Large intestine (tissue), 3 donors: ENCODE results near the gene MCM8. TPM values are rescaled to one million over a fixed set of nuclear protein-coding genes. Genes with fewer than 3 reads are reported as not detected.

Experiments
- DNase-seq, 2 donors: peaks; one replicate each; pipeline versions ENCODE4 v3.0.0 to v3.0.0-alpha.2; 2013
- H3K27ac ChIP-seq: one replicate; pipeline ENCODE4 v1.5.1; 2013; ENCODE audit warnings: low read length
- H3K27me3 ChIP-seq: 2 replicates; pipeline ENCODE4 v1.6.1; 2013; ENCODE audit warnings: low read length; ENCODE audit not compliant: control insufficient read depth, insufficient read depth
- H3K36me3 ChIP-seq: 2 replicates; pipeline ENCODE4 v1.6.1; 2013; ENCODE audit warnings: low read length; ENCODE audit not compliant: control insufficient read depth, insufficient read depth
- H3K4me1 ChIP-seq: one replicate; pipeline ENCODE4 v1.6.1; 2013; ENCODE audit warnings: low read length; ENCODE audit not compliant: control insufficient read depth, insufficient read depth
- H3K4me3 ChIP-seq: one replicate; pipeline ENCODE4 v1.5.1; 2013; ENCODE audit warnings: low read length
- H3K9me3 ChIP-seq: one replicate; pipeline ENCODE4 v1.6.1; 2013; ENCODE audit warnings: mild to moderate bottlenecking, low read depth, low read length, moderate library complexity; ENCODE audit not compliant: control insufficient read depth
- WGBS: methylation state at CpG from one replicate; pipeline ENCODE4 v1.1.5; 2013; ENCODE audit warnings: low lambda C conversion rate; ENCODE audit not compliant: insufficient coverage; 5-methylcytosine and 5-hydroxymethylcytosine counted together
- polyA plus RNA-seq: library from polyadenylated mRNA; unstranded; fragments of 120-200 nt; gene quantifications from one replicate; pipeline ENCODE4 v1.2.1, GENCODE V29; 2013

MCM8 gene
- polyA plus RNA-seq, 1 donor: 13.1 TPM

GRCh38 chr20:5974531-5974930 lies 24.1 kb downstream of the MCM8 start:
- DNase-seq: no peak
- Histone ChIP-seq H3K27ac (peak overlapping the region; percentile 80), H3K4me3 (no peak overlapping the region), H3K9me3 (no peaks in the 10 kb centered on the region), H3K27me3 (no peaks in the 10 kb centered on the region), H3K36me3 (peaks cover 7% of the 10 kb centered on the region), H3K4me1 (peaks cover 25% of the 10 kb centered on the region)
- WGBS: 100% methylated on average over 1 of the region's 1 CpG

- Histone ChIP-seq H3K4me3 (no peak overlapping the region), H3K27ac (no peak overlapping the region), H3K36me3 (peaks cover 7% of the 10 kb centered on the region), H3K27me3 (no peaks in the 10 kb centered on the region), H3K4me1 (peaks cover 34% of the 10 kb centered on the region), H3K9me3 (no peaks in the 10 kb centered on the region)
- no CpG with 5 or more reads among the region's 2 CpGs for WGBS
- no peak for DNase-seq
These were observed 25.3 kb downstream of the MCM8 start for GRCh38 chr20:5975778-5976177.

GRCh38 chr20:5977223-5977622 lies 26.8 kb downstream of the MCM8 start:
- Histone ChIP-seq H3K36me3 (peaks cover 7% of the 10 kb centered on the region), H3K4me1 (peaks cover 44% of the 10 kb centered on the region), H3K27me3 (no peaks in the 10 kb centered on the region), H3K9me3 (no peaks in the 10 kb centered on the region), H3K4me3 (no peak overlapping the region), H3K27ac (no peak overlapping the region)
- DNase-seq: no peak
- WGBS: no CpG with 5 or more reads among the region's 2 CpGs

- H3K9me3 ChIP-seq: no peaks in the 10 kb centered on the region
- DNase-seq: no peak
- H3K4me1 ChIP-seq: peaks cover 37% of the 10 kb centered on the region
- H3K4me3 ChIP-seq: no peak overlapping the region
- peaks cover 7% of the 10 kb centered on the region for H3K36me3 ChIP-seq
- H3K27ac ChIP-seq: no peak overlapping the region
- WGBS: no CpG with 5 or more reads among the region's 1 CpG
- no peaks in the 10 kb centered on the region for H3K27me3 ChIP-seq
These were observed 27.5 kb downstream of the MCM8 start for GRCh38 chr20:5977975-5978374.

GRCh38 chr20:5979801-5980200 lies 29.3 kb downstream of the MCM8 start:
- Histone ChIP-seq H3K4me3 (no peak overlapping the region), H3K27me3 (no peaks in the 10 kb centered on the region), H3K4me1 (peaks cover 23% of the 10 kb centered on the region), H3K27ac (peak overlapping the region; percentile 86), H3K9me3 (no peaks in the 10 kb centered on the region), H3K36me3 (peaks cover 9% of the 10 kb centered on the region)
- DNase-seq: peak; percentile 68 to 77
- 89% methylated on average over 1 of the region's 4 CpGs for WGBS

- Histone ChIP-seq H3K4me3 (no peak overlapping the region), H3K36me3 (peaks cover 12% of the 10 kb centered on the region), H3K27me3 (no peaks in the 10 kb centered on the region), H3K9me3 (no peaks in the 10 kb centered on the region), H3K27ac (peak overlapping the region; percentile 86), H3K4me1 (peaks cover 21% of the 10 kb centered on the region)
- peak; percentile 50 to 84 for DNase-seq
- no CpG with 5 or more reads among the region's 5 CpGs for WGBS
These were observed 30.5 kb downstream of the MCM8 start for GRCh38 chr20:5980720-5981538.

GRCh38 chr20:5987383-5987782 lies 36.9 kb downstream of the MCM8 start:
- Histone ChIP-seq H3K9me3 (no peaks in the 10 kb centered on the region), H3K36me3 (peaks cover 17% of the 10 kb centered on the region), H3K4me1 (no peaks in the 10 kb centered on the region), H3K27me3 (no peaks in the 10 kb centered on the region), H3K27ac (no peak overlapping the region), H3K4me3 (no peak overlapping the region)
- WGBS: 100% methylated on average over 1 of the region's 2 CpGs
- DNase-seq: no peak

GRCh38 chr20:5989539-5989938 lies 39.1 kb downstream of the MCM8 start:
- Histone ChIP-seq H3K27ac (no peak overlapping the region), H3K9me3 (no peaks in the 10 kb centered on the region), H3K27me3 (no peaks in the 10 kb centered on the region), H3K4me1 (no peaks in the 10 kb centered on the region), H3K4me3 (no peak overlapping the region), H3K36me3 (peaks cover 19% of the 10 kb centered on the region)
- DNase-seq: no peak
- no CpG with 5 or more reads among the region's 1 CpG for WGBS

- Histone ChIP-seq H3K9me3 (no peaks in the 10 kb centered on the region), H3K27ac (no peak overlapping the region), H3K27me3 (no peaks in the 10 kb centered on the region), H3K4me1 (no peaks in the 10 kb centered on the region), H3K36me3 (peaks cover 23% of the 10 kb centered on the region), H3K4me3 (no peak overlapping the region)
- no peak for DNase-seq
- WGBS: 80% methylated on average over 1 of the region's 3 CpGs
These were observed 40.5 kb downstream of the MCM8 start for GRCh38 chr20:5990946-5991345.

GRCh38 chr20:5991623-5992441 lies 41.4 kb downstream of the MCM8 start:
- WGBS: no CpG with 5 or more reads among the region's 2 CpGs
- H3K36me3 ChIP-seq: peaks cover 22% of the 10 kb centered on the region

More at GRCh38 chr20:5991623-5992441, 41.4 kb downstream of the MCM8 start:
- Histone ChIP-seq H3K4me3 (no peak overlapping the region), H3K27me3 (no peaks in the 10 kb centered on the region), H3K4me1 (no peaks in the 10 kb centered on the region), H3K27ac (peak overlapping the region; percentile 30), H3K9me3 (no peaks in the 10 kb centered on the region)
- DNase-seq: peak in 1 of 2 donors; percentile 49
